ENCODE results near the gene PRDM10. TPM values are rescaled to one million over a fixed set of nuclear protein-coding genes. Genes with fewer than 3 reads are reported as not detected.

PRDM10 gene
- polyA plus RNA-seq, 1 donor from 2014 or later, result 13.7 TPM

DNA sequence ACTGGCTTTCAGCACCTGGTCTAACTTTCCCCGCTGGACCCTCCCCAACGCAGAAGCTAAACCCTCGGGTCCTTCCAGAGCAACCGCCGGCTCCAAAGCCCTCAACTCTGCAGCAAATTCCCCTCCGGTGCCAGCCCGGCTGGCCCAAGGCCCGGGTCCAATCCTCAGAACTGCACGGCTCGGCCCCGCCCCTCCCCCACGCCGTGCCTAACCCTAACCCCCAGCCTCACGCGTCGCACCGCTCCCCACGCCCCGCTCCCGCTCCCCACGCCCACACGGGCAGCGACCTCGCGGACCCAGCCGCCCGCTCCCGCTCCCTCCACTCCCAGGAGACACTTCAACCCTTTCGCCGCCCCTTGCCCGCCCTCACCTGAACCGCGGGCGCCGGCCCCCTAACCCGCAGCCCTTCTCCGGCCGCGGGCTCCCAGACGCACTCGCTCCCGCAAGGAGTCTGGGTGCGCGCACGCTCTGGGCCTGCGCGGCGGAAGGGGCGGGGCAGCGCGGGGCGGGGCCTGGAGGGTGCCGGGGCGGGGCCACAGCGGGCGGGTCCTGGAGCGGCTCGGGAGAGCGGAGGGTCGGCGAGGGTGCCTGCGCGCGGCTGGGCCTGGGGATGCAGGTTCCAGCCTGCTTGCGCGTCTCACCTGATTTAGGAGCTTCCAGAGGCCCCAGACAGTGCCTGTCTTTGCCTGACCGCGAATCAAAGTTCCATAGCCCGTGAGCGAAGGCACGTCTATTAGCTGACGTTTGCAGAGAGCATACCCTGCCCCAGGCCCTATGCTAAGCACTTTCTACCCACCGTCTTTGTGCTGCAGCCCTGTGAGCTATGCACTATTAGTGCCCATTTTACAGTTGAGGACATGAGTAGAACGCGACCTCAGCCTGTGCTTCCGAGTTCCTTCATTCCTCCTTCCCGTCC, 107.3 kb downstream of the PRDM10 start, which contains the start of gene NFRKB:
TSS of gene NFRKB (minus strand) at position 453 of the 916 bp plus-strand sequence. CDS start 2,729 bp downstream, outside the sequence.
- Histone ChIP-seq H3K9ac (ENCODE audit: low read length) (peak within 1 kb of the TSS; percentile 73), H3K9me3 (ENCODE audit: low read length) (no peaks in the 10 kb centered on the region), H3K79me2 (replicated peaks; ENCODE audit: insufficient read depth, low read length) (peaks cover 17% of the 10 kb centered on the region), H4K20me1 (ENCODE audit: insufficient read depth) (no peaks in the 10 kb centered on the region), H3F3A (ENCODE audit: insufficient read depth, low read length, poor library complexity, severe bottlenecking) (no peaks in the 10 kb centered on the region), H3K4me2 (ENCODE audit: low read length) (peak within 1 kb of the TSS; percentile 77), H3K4me3 (ENCODE audit: low read length) (peak within 1 kb of the TSS; percentile 93), H3K27me3 (ENCODE audit: insufficient read depth, low read depth, low read length) (no peaks in the 10 kb centered on the region), H3K27ac (ENCODE audit: low read length) (peak within 1 kb of the TSS; percentile 56), H2AFZ (ENCODE audit: low read depth, low read length) (peak within 1 kb of the TSS; percentile 96), H3K9me2 (ENCODE audit: insufficient read depth, low read length) (no peaks in the 10 kb centered on the region), H3K36me3 (ENCODE audit: insufficient read depth, low read length) (no peaks in the 10 kb centered on the region)
- TF ChIP-seq POLR2AphosphoS5 (IDR thresholded peaks at IDR 0.05) (peak; percentile 75), RAD21 (conservative IDR thresholded peaks at IDR 0.05) (no peak), SMC3 (conservative IDR thresholded peaks at IDR 0.05; ENCODE audit: poor library complexity) (peak; percentile 27)
- TF ChIP-seq, protein P1, sequence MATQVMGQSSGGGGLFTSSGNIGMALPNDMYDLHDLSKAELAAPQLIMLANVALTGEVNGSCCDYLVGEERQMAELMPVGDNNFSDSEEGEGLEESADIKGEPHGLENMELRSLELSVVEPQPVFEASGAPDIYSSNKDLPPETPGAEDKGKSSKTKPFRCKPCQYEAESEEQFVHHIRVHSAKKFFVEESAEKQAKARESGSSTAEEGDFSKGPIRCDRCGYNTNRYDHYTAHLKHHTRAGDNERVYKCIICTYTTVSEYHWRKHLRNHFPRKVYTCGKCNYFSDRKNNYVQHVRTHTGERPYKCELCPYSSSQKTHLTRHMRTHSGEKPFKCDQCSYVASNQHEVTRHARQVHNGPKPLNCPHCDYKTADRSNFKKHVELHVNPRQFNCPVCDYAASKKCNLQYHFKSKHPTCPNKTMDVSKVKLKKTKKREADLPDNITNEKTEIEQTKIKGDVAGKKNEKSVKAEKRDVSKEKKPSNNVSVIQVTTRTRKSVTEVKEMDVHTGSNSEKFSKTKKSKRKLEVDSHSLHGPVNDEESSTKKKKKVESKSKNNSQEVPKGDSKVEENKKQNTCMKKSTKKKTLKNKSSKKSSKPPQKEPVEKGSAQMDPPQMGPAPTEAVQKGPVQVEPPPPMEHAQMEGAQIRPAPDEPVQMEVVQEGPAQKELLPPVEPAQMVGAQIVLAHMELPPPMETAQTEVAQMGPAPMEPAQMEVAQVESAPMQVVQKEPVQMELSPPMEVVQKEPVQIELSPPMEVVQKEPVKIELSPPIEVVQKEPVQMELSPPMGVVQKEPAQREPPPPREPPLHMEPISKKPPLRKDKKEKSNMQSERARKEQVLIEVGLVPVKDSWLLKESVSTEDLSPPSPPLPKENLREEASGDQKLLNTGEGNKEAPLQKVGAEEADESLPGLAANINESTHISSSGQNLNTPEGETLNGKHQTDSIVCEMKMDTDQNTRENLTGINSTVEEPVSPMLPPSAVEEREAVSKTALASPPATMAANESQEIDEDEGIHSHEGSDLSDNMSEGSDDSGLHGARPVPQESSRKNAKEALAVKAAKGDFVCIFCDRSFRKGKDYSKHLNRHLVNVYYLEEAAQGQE (IDR thresholded peaks at IDR 0.05; ENCODE audit: borderline replicate concordance), result no peak
- TF ChIP-seq, protein P2, sequence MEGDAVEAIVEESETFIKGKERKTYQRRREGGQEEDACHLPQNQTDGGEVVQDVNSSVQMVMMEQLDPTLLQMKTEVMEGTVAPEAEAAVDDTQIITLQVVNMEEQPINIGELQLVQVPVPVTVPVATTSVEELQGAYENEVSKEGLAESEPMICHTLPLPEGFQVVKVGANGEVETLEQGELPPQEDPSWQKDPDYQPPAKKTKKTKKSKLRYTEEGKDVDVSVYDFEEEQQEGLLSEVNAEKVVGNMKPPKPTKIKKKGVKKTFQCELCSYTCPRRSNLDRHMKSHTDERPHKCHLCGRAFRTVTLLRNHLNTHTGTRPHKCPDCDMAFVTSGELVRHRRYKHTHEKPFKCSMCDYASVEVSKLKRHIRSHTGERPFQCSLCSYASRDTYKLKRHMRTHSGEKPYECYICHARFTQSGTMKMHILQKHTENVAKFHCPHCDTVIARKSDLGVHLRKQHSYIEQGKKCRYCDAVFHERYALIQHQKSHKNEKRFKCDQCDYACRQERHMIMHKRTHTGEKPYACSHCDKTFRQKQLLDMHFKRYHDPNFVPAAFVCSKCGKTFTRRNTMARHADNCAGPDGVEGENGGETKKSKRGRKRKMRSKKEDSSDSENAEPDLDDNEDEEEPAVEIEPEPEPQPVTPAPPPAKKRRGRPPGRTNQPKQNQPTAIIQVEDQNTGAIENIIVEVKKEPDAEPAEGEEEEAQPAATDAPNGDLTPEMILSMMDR (IDR thresholded peaks at IDR 0.05; ENCODE audit: poor library complexity, severe bottlenecking), result peak; percentile 56

DNA sequence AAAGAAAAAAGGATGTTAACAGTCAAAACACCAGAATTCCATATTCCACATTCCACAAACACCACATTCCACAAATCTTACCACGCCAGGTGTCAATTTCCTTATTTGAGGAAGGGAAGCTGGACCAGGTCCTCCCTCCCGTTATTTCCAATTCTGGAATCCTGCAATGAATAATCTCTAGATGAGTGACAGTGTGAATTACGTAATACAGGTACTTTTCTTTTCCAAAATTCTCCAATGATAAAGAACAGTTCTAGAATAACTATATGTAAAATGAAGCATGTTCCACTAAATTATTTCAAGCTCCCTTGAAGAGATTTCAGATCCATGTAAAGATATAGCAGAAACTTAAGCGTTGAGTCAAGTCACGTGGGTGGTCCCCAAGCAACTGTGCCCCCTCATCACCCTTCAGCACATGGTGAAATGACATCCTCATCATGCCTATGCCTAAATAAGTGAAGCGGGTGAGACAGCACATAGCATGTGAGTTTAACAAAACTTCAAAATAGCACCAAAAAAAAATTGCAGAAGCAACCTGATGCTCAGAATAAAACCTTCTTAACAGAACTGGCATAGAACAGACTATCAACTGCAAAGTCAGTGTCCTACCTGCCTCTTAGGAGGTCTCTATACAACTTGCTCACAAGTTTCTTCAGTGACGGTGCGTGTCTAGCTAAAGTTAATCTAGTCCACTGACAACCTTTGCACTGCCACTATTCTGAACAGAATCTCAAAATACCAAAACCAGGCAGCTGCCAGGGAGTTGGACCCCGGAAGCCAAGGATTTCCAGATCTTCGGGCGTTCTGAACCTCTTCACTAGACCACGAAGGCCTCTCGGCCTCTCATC, 108.1 kb downstream of the PRDM10 start:
- TF ChIP-seq, protein P2 (IDR thresholded peaks at IDR 0.05; ENCODE audit: poor library complexity, severe bottlenecking), result no peak
- TF ChIP-seq, protein P1 (IDR thresholded peaks at IDR 0.05; ENCODE audit: borderline replicate concordance), result no peak
- TF ChIP-seq TAF1 (IDR thresholded peaks at IDR 0.05; ENCODE audit: low read depth) (no peak), SMC3 (conservative IDR thresholded peaks at IDR 0.05; ENCODE audit: poor library complexity) (no peak), POLR2AphosphoS5 (IDR thresholded peaks at IDR 0.05) (no peak), MXI1 (conservative IDR thresholded peaks at IDR 0.05; ENCODE audit: poor library complexity, severe bottlenecking) (no peak), EZH2 (IDR thresholded peaks at IDR 0.05; ENCODE audit: borderline replicate concordance, insufficient read depth, low read length, poor library complexity, severe bottlenecking) (no peak), EP300 (conservative IDR thresholded peaks at IDR 0.05; ENCODE audit: poor library complexity, severe bottlenecking) (no peak), RAD21 (conservative IDR thresholded peaks at IDR 0.05) (no peak)

More for the DNA sequence above, 108.1 kb downstream of the PRDM10 start:
- peak overlapping the region; percentile 73 for H3K9ac ChIP-seq (ENCODE audit: low read length)
- no peaks in the 10 kb centered on the region for H3K36me3 ChIP-seq (ENCODE audit: insufficient read depth, low read length)
- H3K9me2 ChIP-seq (ENCODE audit: insufficient read depth, low read length), result no peaks in the 10 kb centered on the region
- no peaks in the 10 kb centered on the region for H3K27me3 ChIP-seq (ENCODE audit: insufficient read depth, low read depth, low read length)
- no peaks in the 10 kb centered on the region for H3K9me3 ChIP-seq (ENCODE audit: low read length)
- no peaks in the 10 kb centered on the region for H3F3A ChIP-seq (ENCODE audit: insufficient read depth, low read length, poor library complexity, severe bottlenecking)
- H3K4me2 ChIP-seq (ENCODE audit: low read length), result peak overlapping the region; percentile 77
- H2AFZ ChIP-seq (ENCODE audit: low read depth, low read length), result peak overlapping the region; percentile 96
- H3K4me3 ChIP-seq (ENCODE audit: low read length), result peak overlapping the region; percentile 93
- H4K20me1 ChIP-seq (ENCODE audit: insufficient read depth), result no peaks in the 10 kb centered on the region
- H3K27ac ChIP-seq (ENCODE audit: low read length), result no peak overlapping the region
- peaks cover 17% of the 10 kb centered on the region for H3K79me2 ChIP-seq (replicated peaks; ENCODE audit: insufficient read depth, low read length)
